T-cell (primary cell): ENCODE measurements around the gene ZNF496. TPM values are rescaled to one million over a fixed set of nuclear protein-coding genes. Genes with fewer than 3 reads are reported as not detected.
"Not testable (repeated sequence)": the region's sequence is repeated elsewhere in the genome, so short reads cannot be mapped to it uniquely, and the experiment has no call there.

Experiments used
- ATAC-seq, 4 experiments: fragments of 200-7000 bp in 3 of 4; fragments of 150-1000 bp in 1 of 4; cut with Tn5 transposase; replicated peaks in 1 of 4; 1 replicate in 3 of 4; 2 replicates in 1 of 4; pipeline ENCODE4 v1.10.0; 2021; ENCODE audit warnings: moderate library complexity in 3 of 4, mild to moderate bottlenecking in 2 of 4, moderate number of reproducible peaks in 1 of 4
- CTCF ChIA-PET, 2 donors: fragments of 300-600 bp; sonication (Branson Sonifier 250); formaldehyde crosslinking; loops; one replicate each; lab custom pipeline; 2022; ENCODE audit warnings: antibody characterized with exemption in 2 of 2; lab: Charles Lee
- POLR2A ChIA-PET, 2 donors: fragments of 300-600 bp; sonication (Branson Sonifier 250); formaldehyde crosslinking; loops; one replicate each; lab custom pipeline; 2022; ENCODE audit warnings: antibody characterized with exemption in 2 of 2; lab: Charles Lee
- DNase-seq, 35 experiments: peaks; one replicate each; pipeline versions ENCODE4 v3.0.0 to v3.0.0-alpha.2; 2013 to 2023
- H3K27ac ChIP-seq: one replicate; pipeline ENCODE4 v1.5.1; 2013; ENCODE audit warnings: low read length
- H3K27me3 ChIP-seq, 2 experiments: replicated peaks in 1 of 2; 1 replicate in 1 of 2; 2 replicates in 1 of 2; pipeline versions ENCODE4 v1.6.1 to v1.7.0; 2013; ENCODE audit warnings: low read length in 1 of 2, mixed read lengths in 1 of 2; ENCODE audit not compliant: control insufficient read depth in 2 of 2, insufficient read depth in 2 of 2; ENCODE audit errors: extremely low read depth in 1 of 2
- H3K36me3 ChIP-seq, 2 donors: 1 replicate in 1 of 2; 2 replicates in 1 of 2; pipeline versions ENCODE4 v1.6.1 to v1.7.0; 2013; ENCODE audit warnings: low read length in 1 of 2; ENCODE audit not compliant: control insufficient read depth in 2 of 2, insufficient read depth in 1 of 2; ENCODE audit errors: extremely low read depth in 1 of 2
- H3K4me1 ChIP-seq, 2 experiments: 1 replicate in 1 of 2; 2 replicates in 1 of 2; pipeline versions ENCODE4 v1.6.1 to v1.7.0; 2013; ENCODE audit warnings: low read length in 2 of 2, mixed read lengths in 1 of 2; ENCODE audit not compliant: insufficient read depth in 2 of 2, control insufficient read depth in 1 of 2; ENCODE audit errors: extremely low read depth in 1 of 2
- H3K4me3 ChIP-seq, 2 donors: 1 replicate in 1 of 2; 2 replicates in 1 of 2; pipeline versions ENCODE4 v1.5.1 to v1.7.0; 2013; ENCODE audit warnings: mild to moderate bottlenecking in 2 of 2, low read length in 1 of 2, moderate library complexity in 1 of 2; ENCODE audit not compliant: control insufficient read depth in 1 of 2; ENCODE audit errors: extremely low read depth in 1 of 2
- H3K9me3 ChIP-seq: 2 replicates; pipeline ENCODE4 v1.7.0; 2013
- H3K27ac Mint-ChIP-seq, 2 donors: one replicate each; pipeline ENCODE4 v1.8.0; 2020 to 2021; ENCODE audit warnings: mild to moderate bottlenecking in 2 of 2, mixed read lengths in 2 of 2
- H3K27me3 Mint-ChIP-seq, 2 donors: one replicate each; pipeline ENCODE4 v1.8.0; 2021 to 2022; ENCODE audit warnings: mixed read lengths in 2 of 2
- H3K36me3 Mint-ChIP-seq: one replicate; pipeline ENCODE4 v1.8.0; 2021; ENCODE audit warnings: mixed read lengths
- H3K4me1 Mint-ChIP-seq, 3 donors: one replicate each; pipeline ENCODE4 v1.8.0; 2020 to 2022; ENCODE audit warnings: mixed read lengths in 3 of 3, mild to moderate bottlenecking in 1 of 3
- H3K4me3 Mint-ChIP-seq, 3 donors: one replicate each; pipeline ENCODE4 v1.8.0; 2020 to 2022; ENCODE audit warnings: mild to moderate bottlenecking in 3 of 3, mixed read lengths in 3 of 3, moderate library complexity in 3 of 3
- H3K9me3 Mint-ChIP-seq, 3 donors: one replicate each; pipeline ENCODE4 v1.8.0; 2020 to 2022; ENCODE audit warnings: mixed read lengths in 3 of 3
- WGBS: methylation state at CpG from one replicate; pipeline ENCODE4 v1.1.5; 2013; ENCODE audit warnings: missing lambda C conversion rate; ENCODE audit not compliant: insufficient coverage; 5-methylcytosine and 5-hydroxymethylcytosine counted together
- total RNA-seq, 35 experiments: library from RNA in 6 of 35; stranded (reverse) in 6 of 35; fragments of 120-200 nt in 1 of 35; gene quantifications; one replicate each; pipeline versions ENCODE4 v1.2.1 to v1.2.4 and lab custom pipeline; 2013 to 2026

ZNF496 gene
- total RNA-seq, 5 donors from 2014 or later (not counting 1 experiment from before 2014, with no cell fraction given) = 12.2 to 29.3 (median 23.6) TPM

DNA sequence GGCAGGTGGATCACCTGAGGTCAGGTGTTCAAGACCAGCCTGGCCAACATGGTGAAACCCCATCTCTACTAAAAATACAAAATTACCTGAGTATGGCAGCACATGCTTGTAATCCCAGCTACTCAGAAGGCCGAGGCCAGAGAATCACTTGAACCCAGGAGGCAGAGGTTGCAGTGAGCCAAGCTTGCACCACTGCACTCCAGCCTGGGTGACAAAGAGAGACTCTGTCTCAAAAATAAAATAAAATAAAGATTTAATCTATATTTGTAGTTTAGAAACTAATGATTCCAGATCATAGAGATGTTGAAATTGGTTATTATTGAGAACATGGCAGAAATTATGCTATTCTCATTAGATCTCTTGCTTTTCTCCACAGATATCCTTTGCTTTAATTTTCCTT, 75.9 kb downstream of the ZNF496 start, which contains the start of gene VN1R5:
VN1R5 (plus strand) TSS at position 301 of the 400 bp plus-strand sequence.
- H3K4me3 ChIP-seq, H3K27ac Mint-ChIP-seq, CTCF ChIA-PET, H3K36me3 ChIP-seq, H3K36me3 Mint-ChIP-seq, H3K4me1 Mint-ChIP-seq, H3K27ac ChIP-seq, H3K4me1 ChIP-seq, POLR2A ChIA-PET, H3K9me3 ChIP-seq, H3K27me3 Mint-ChIP-seq, DNase-seq, H3K4me3 Mint-ChIP-seq, ATAC-seq, H3K27me3 ChIP-seq: not testable (repeated sequence)
- no CpG with 5 or more reads among the region's 1 CpG for WGBS
- peaks cover 5 to 13% (median 9%) of the 10 kb centered on the region in 3 donors for H3K9me3 Mint-ChIP-seq

DNA sequence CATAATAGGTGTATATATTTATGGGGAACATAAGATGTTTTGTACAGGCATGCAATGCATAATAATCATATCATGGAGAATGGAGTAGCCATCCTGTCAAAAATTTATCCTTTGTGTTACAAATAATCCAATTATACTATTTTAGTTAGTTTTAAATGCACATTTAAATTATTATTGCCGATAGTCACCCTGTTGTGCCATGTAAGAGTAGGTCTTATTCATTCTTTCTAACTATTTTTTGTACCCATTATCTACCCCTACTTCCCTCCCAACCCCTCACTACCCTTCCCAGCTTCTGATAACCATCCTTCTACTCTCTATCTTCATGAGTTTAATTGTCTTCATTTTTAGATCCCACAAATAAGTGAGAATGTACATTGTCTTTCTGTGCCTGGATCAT, 84.1 kb downstream of the ZNF496 start:
- Histone ChIP-seq H3K9me3 (no peaks in the 10 kb centered on the region), H3K27ac (no peak overlapping the region), H3K4me3 (no peak overlapping the region), H3K27me3 (no peaks in the 10 kb centered on the region), H3K4me1 (no peaks in the 10 kb centered on the region), H3K36me3 (no peaks in the 10 kb centered on the region)
- WGBS = no CpG with 5 or more reads among the region's 1 CpG
- Mint-ChIP-seq H3K4me1 (no peaks in the 10 kb centered on the region), H3K27me3 (peaks cover 3 to 5% of the 10 kb centered on the region in 2 donors), H3K4me3 (no peak overlapping the region), H3K27ac (no peak overlapping the region), H3K36me3 (no peaks in the 10 kb centered on the region), H3K9me3 (peaks cover 18 to 31% (median 30%) of the 10 kb centered on the region in 3 donors)
- no peak for DNase-seq
- ChIA-PET POLR2A (no interaction called here), CTCF (no interaction called here)
- no peak for ATAC-seq

Other genes starting within 250 kb of the ZNF496 start
- gene ZNF669, start 227.5 kb downstream of the ZNF496 start, total RNA-seq = 10 to 100 TPM; 11.0 to 13.7 (median 12.8) TPM
- 10 to 100 TPM; 17.0 to 22.1 (median 18.3) TPM for gene ZNF124, start 159.8 kb downstream of the ZNF496 start, total RNA-seq
- not detected for gene VN1R5, start 75.8 kb downstream of the ZNF496 start, total RNA-seq
- gene NLRP3, start 84.3 kb upstream of the ZNF496 start, total RNA-seq = 1 to 10 TPM; 2.9 to 8.5 (median 5.1) TPM
- gene OR2B11, start 126.2 kb upstream of the ZNF496 start, total RNA-seq = not detected
- gene OR2C3, start 204.6 kb upstream of the ZNF496 start, total RNA-seq = not detected
- under 1 TPM in 4 of 5 donors, not detected in 1; 0.26 to 0.85 (median 0.36) TPM for gene GCSAML, start 217.3 kb upstream of the ZNF496 start, total RNA-seq